ENCODE data around the gene OPCML.

- TF ChIP-seq CTCF (optimal IDR thresholded peaks at IDR 0.05 in 1 of 3, IDR thresholded peaks at IDR 0.05 in 1 of 3, conservative IDR thresholded peaks at IDR 0.05 in 1 of 3; ENCODE audit: extremely low read depth in 1 of 3, insufficient read depth in 2 of 3, low read length in 3 of 3), result no peak
- no peak for TF ChIP-seq EZH2 (IDR thresholded peaks at IDR 0.05; ENCODE audit: low read length)
Measured at GRCh38 chr11:133146697-133147306, 385.5 kb downstream of the OPCML start.

Measured in keratinocyte (primary cell).